Measurements from ENCODE around the gene HNRNPA2B1. TPM values are rescaled to one million over a fixed set of nuclear protein-coding genes. Genes with fewer than 3 reads are reported as not detected.
"Not testable (repeated sequence)": the region's sequence is repeated elsewhere in the genome, so short reads cannot be mapped to it uniquely, and the experiment has no call there.

The HNRNPA2B1 gene
- total RNA-seq, 1 donor from 2014 or later: 704 TPM

DNA sequence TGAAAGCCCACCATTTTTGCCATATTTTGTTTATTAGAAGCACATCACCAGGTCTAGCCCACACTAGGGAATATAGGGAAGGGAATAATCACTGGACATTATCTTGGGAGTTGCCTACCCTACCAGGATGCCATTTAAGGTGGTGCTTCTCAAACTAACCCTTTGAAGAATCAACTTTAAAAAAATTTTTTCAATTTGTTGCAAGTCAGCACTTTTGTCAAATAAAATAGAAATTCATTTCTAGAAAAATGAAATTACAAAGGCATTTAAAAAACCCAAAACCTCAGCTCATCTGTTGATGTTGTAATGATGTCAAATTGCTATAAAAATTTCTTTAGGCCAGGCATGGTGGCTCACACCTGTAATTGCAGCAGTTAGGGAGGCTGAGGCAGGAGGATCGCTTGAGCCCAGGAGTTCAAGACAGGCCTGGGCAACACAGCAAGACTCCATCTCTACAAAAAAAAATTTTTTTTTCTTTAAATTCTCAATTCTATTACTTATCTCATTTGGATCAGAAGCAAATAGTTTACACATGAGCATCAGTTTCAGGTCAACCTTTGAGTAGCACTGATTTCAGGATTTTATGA, 51.1 kb downstream of the HNRNPA2B1 start:
- intact Hi-C loops (cut with micrococcal nuclease): no loop called here

DNA sequence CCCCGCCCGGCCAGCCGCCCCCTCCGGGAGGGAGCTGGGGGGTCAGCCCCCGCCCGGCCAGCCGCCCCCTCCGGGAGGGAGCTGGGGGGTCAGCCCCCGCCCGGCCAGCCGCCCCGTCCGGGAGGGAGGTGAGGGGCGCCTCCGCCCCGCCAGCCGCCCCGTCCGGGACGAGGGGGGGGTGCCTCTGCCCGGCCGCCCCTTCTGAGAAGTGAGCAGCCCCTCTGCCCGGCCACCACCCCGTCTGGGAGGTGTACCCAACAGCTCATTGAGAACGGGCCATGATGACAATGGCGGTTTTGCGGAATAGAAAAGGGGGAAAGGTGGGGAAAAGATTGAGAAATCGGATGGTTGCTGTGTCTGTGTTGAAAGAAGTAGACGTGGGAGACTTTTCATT, 52.2 kb downstream of the HNRNPA2B1 start:
- intact Hi-C loops (cut with micrococcal nuclease): not testable (repeated sequence)

DNA sequence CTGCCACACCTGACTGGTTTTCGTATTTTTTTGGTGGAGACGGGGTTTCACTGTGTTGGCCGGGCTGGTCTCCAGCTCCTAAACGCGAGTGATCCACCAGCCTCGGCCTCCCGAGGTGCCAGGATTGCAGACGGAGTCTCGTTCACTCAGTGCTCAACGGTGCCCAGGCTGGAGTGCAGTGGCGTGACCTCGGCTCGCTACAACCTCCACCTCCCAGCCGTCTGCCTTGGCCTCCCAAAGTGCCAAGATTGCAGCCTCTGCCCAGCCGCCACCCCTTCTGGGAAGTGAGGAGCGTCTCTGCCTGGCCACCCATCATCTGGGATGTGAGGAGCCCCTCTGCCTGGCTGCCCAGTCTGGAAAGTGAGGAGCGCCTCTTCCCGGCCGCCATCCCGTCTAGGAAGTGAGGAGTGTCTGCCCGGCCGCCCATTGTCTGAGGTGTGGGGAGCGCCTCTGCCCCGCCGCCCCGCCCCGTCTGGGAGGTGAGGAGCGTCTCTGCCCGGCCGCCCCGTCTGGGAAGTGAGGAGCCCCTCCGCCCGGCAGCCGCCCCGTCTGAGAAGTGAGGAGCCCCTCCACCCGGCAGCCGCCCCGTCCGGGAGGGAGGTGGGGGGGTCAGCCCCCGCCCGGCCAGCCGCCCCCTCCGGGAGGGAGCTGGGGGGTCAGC, 52.8 kb downstream of the HNRNPA2B1 start:
- intact Hi-C loops (cut with micrococcal nuclease): not testable (repeated sequence)

DNA sequence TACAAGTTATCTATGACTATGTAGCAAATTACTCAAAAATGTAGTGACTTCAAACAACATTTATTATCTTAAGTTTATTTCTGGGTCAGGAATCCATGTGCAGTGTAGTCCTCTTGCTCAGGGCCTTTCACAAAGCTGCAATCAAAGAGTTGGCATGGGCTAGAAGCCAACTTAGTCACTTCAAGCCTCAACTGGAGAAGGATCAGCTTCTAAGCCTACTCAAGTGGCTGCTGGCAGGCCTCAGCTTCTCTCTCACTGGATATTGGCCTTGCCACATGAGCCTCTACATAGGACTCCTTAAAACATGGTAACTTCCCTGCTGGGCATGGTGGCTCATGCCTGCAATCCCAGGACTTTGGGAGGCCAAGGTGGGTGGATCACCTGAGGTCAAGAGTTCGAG, 53.5 kb downstream of the HNRNPA2B1 start:
- intact Hi-C loops (cut with micrococcal nuclease): no loop called here

DNA sequence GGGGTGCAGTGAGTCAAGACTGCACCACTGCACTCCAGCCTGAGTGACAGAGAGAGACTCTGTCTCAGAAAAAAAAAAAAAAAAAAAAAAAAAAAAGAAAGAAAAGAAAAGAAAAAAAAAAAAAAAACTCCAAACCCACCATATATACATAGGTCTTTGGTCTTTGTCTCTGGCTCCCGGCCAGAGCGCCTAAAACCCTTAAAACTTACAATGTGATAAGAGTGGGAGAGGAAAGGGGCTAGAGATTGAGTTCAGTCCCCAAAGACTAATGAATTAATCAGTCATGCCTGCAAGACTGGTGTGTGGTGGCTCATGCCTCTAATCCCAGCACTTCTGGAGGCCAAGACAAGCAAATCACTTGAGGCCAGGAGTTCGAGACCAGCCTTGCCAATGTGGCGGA, 55.3 kb downstream of the HNRNPA2B1 start:
- intact Hi-C loops (cut with micrococcal nuclease): no loop called here

DNA sequence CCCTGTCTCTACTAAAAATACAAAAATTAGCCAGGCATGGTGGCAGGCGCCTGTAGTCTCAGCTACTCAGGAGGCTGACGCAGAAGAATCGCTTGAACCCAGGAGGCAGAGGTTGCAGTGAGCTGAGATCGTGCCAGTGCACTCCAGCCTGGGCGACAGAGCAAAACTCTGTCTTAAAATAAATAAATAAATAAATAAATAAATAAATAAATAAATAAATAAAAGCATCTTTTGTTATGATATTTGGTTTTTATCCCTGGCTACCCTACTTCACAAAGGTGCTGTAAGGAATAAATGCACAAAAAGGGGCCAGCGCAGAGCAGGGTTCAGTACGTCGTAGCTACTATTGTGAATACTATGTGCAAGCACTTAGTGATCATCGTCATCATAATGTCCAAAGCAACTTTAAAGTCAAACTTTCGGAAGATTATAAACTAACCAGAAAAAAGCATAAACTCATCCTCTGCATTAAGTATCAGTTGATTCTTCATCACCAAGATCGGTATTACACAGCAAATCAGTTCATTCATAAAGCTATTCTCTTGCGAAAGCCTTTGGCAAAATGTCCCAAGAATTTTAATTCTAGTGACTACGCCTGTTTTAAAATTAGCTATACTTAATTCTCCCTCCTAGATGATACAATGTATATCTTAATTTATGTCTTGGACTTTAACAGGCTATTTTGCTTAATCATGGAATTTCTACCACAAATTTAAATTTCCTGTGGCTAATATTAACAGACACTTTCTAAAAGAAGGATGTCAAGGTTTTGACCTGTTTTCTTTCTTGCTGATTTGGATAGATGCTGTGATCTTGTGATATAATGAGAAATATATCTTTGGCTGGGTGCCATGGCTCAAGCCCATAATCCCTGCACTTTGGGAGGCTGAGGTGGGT, 56.1 kb downstream of the HNRNPA2B1 start:
- intact Hi-C loops (cut with micrococcal nuclease): no loop called here

DNA sequence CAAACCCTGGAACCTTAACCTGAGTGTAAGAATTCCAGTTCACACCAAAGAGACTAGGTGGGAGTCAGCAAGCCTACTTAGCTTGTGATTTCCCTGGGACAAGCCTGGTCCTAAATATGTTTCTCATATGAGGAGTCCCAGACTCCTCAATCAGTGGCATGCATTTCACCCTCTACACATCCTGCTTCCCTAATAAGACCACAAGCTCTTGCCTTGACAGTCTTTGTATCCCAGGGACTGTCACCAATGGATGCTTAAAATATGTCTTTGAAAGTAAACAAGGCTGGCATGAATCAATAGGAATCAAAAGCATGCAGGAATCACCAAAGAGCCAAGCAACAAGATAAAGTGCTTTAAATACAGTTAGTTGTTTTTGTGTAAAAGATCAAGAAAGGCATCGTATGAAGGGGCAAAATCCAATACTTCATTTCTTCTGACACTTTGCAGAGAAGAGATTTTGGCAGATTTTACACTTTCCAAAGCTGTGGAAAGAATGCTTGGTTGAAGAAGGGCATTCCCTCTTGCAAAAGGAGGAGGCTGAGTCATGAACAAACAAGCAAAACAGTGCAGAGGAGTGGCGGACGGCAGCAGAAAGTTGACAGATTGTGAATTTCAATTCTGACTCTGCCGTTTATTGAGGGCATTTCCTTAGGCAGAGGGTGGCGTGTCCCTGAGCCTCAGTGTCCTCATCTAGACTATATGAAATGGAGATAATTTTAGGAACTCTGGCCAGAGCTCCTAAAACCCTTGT, 57.1 kb downstream of the HNRNPA2B1 start:
- intact Hi-C loops (cut with micrococcal nuclease): no loop called here

DNA sequence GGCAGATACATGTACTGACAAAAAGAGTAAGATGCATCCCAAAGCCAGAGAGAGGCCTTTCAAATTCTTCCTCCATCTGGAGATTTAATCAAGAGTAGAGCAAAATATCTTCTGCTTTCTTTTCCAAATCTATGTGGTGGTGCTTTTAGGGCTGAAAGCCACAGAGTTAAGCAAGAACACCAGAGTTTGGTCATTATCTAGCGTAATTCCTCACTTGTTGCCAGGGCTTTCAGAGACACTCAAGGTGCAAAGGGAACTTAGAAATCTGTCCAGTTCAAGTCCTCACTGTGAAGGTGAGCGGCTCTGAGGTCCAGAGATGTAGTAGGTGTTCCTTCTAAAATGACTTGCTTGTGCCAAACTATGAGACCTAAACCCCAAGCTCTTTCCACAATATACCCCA, 59.5 kb downstream of the HNRNPA2B1 start:
- intact Hi-C loops (cut with micrococcal nuclease): no loop called here

DNA sequence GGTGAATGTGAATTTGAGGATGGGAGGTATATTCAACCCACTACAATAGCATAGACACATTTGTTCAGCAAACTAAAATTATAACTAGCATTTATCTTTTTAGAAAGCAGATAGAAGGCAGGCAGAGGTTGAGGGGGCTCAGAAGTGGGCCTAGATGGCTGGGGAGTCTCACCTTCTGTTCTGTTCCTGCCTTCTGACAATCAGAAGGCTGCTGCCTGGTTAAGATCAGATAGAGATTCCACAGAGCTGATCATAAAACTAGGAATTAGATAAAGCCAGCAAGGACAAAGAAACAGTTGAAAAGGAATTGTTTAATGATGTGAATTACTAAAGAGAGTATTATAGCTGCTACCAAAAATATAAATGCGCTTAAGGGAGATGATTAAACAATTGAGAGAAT, 60.2 kb downstream of the HNRNPA2B1 start:
- intact Hi-C loops (cut with micrococcal nuclease): no loop called here

Other genes with a start within 250 kb of the HNRNPA2B1 start
- 69.4 and 71.7 TPM in 2 replicates for gene NFE2L3, start 48.5 kb downstream of the HNRNPA2B1 start, total RNA-seq
- 198 and 199 TPM in 2 replicates for gene CBX3, start 999 bp upstream of the HNRNPA2B1 start, total RNA-seq
- 43.1 and 45.7 TPM in 2 replicates for gene SNX10, start 91.1 kb upstream of the HNRNPA2B1 start, total RNA-seq

Data from T-helper 1 cell treated with Interleukin-12 subunit alpha and Interleukin-12 subunit beta and Interleukin-4 antibody, amounts not matched to agents 30 ng/mL and 1 ng/mL, for 36 hours (primary cell).